Measurements from ENCODE around the gene CGB7. TPM values are rescaled to one million over a fixed set of nuclear protein-coding genes. Genes with fewer than 3 reads are reported as not detected.

Gene CGB7
- total RNA-seq, 4 donors from 2014 or later, result not detected

DNA sequence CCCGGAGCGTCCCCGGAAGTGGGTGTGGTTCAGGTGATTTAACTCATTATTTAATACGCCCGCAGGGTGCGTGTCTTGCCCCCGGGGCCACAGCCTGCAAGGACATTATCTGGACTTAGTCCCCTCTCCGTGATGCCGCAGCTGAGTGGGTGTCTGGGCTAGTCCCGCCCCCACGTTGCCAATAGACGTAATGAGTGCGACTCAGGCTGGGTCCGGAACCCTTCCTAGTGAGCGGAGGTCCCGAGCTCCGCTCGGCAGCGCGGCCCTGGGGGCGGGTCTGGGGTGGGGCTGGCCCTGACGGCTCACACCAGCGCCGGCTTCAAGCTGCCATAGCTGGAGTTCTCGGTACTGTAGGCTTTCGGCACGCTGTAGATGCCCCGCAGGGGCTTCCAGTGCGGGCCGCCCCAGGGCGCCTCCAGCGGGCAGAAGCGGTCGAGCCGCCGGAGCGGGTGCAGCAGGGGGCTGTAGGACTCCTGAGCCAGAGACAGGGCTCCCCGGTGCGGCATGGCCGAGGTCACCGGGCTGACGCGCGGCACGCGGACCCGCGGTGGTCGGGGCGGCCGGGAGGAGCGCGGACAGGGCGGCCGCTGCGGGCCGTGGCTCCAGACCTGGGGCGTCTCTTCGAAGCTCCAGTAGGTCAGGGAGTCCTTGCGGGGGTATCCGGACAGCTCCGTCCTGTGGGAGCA lies 39.7 kb downstream of the CGB7 start:
- Histone ChIP-seq H3K27ac (peak overlapping the region in 1 of 4 donors; percentile 27), H3K36me3 (peaks cover 0 to 36% of the 10 kb centered on the region in 2 donors), H3K4me3 (peak overlapping the region; percentile 25 to 53), H3K4me1 (peaks cover 0 to 27% (median 7%) of the 10 kb centered on the region in 3 donors), H3K27me3 (peaks cover 54% of the 10 kb centered on the region), H3K9me3 (no peaks in the 10 kb centered on the region)
- ATAC-seq, result peak; percentile 70
- WGBS, 2 donors (ENCODE audit: low coverage in 1 of 2), result 0% methylated on average over 2 of the region's 62 CpGs; no CpG with 5 or more reads in 1 of the 2 donors
- TF ChIP-seq, protein P1, sequence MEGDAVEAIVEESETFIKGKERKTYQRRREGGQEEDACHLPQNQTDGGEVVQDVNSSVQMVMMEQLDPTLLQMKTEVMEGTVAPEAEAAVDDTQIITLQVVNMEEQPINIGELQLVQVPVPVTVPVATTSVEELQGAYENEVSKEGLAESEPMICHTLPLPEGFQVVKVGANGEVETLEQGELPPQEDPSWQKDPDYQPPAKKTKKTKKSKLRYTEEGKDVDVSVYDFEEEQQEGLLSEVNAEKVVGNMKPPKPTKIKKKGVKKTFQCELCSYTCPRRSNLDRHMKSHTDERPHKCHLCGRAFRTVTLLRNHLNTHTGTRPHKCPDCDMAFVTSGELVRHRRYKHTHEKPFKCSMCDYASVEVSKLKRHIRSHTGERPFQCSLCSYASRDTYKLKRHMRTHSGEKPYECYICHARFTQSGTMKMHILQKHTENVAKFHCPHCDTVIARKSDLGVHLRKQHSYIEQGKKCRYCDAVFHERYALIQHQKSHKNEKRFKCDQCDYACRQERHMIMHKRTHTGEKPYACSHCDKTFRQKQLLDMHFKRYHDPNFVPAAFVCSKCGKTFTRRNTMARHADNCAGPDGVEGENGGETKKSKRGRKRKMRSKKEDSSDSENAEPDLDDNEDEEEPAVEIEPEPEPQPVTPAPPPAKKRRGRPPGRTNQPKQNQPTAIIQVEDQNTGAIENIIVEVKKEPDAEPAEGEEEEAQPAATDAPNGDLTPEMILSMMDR (IDR thresholded peaks at IDR 0.05), result peak in 3 of 4 experiments; percentile 31 to 57 (median 57)
- no peak for TF ChIP-seq EP300 (IDR thresholded peaks at IDR 0.05)

- TF ChIP-seq, protein P1 (IDR thresholded peaks at IDR 0.05), result no peak
- TF ChIP-seq POLR2AphosphoS5 (IDR thresholded peaks at IDR 0.05) (no peak), POLR2A (IDR thresholded peaks at IDR 0.05) (no peak), EP300 (IDR thresholded peaks at IDR 0.05) (no peak)
- Histone ChIP-seq H3K27me3 (peaks cover 49% of the 10 kb centered on the region), H3K27ac (peak within 1 kb of the TSS in 1 of 4 donors; percentile 27), H3K36me3 (peaks cover 0 to 42% of the 10 kb centered on the region in 2 donors), H3K4me3 (peak within 1 kb of the TSS; percentile 25 to 53), H3K9me3 (no peaks in the 10 kb centered on the region), H3K4me1 (peaks cover 0 to 27% (median 7%) of the 10 kb centered on the region in 3 donors)
- 39% methylated on average over 3 of the region's 17 CpGs; no CpG with 5 or more reads in 1 of the 2 donors for WGBS, 2 donors (ENCODE audit: low coverage in 1 of 2)
- no peak for ATAC-seq
These were observed 40.4 kb downstream of the CGB7 start, which contains the start of gene LHB for GRCh38 chr19:49017041-49017665. TSS of gene LHB (minus strand) at chr19:49017091. CDS start at chr19:49017081, 10 bp downstream.

- TF ChIP-seq POLR2A (IDR thresholded peaks at IDR 0.05) (no peak), POLR2AphosphoS5 (IDR thresholded peaks at IDR 0.05) (no peak), EP300 (IDR thresholded peaks at IDR 0.05) (no peak)
- TF ChIP-seq, protein P1 (IDR thresholded peaks at IDR 0.05), result no peak
- Histone ChIP-seq H3K27me3 (peaks cover 46% of the 10 kb centered on the region), H3K27ac (no peak overlapping the region), H3K4me1 (peaks cover 0 to 27% (median 7%) of the 10 kb centered on the region in 3 donors), H3K9me3 (no peaks in the 10 kb centered on the region), H3K36me3 (peaks cover 0 to 51% of the 10 kb centered on the region in 2 donors), H3K4me3 (no peak overlapping the region)
- no peak for ATAC-seq
- WGBS, 2 donors (ENCODE audit: low coverage in 1 of 2), result 100% methylated on average over 1 of the region's 29 CpGs; no CpG with 5 or more reads in 1 of the 2 donors
These were observed 41.3 kb downstream of the CGB7 start for GRCh38 chr19:49016067-49016839.

DNA sequence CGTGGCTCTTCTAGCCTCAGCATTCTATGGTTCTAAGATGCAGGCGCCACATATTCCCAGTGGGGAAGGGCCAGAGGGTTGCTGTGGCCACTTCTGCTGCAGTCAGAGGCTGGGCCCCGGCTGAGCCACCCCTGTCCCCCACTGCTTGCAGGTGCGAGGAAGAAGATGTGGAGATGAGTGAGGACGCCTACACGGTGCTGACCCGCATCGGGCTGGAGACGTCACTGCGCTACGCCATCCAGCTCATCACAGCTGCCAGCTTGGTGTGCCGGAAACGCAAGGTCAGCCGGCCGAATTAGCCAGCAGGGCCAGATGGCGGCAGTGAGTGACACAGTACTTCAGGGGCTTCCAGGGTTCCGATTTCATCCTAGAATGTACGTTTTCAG lies 42.7 kb downstream of the CGB7 start:
- Histone ChIP-seq H3K9me3 (no peaks in the 10 kb centered on the region), H3K36me3 (peaks cover 0 to 65% of the 10 kb centered on the region in 2 donors), H3K27me3 (peaks cover 32% of the 10 kb centered on the region), H3K4me3 (no peak overlapping the region), H3K4me1 (peaks cover 0 to 27% (median 7%) of the 10 kb centered on the region in 3 donors), H3K27ac (no peak overlapping the region)
- TF ChIP-seq EP300 (IDR thresholded peaks at IDR 0.05) (no peak), POLR2AphosphoS5 (IDR thresholded peaks at IDR 0.05) (no peak), POLR2A (IDR thresholded peaks at IDR 0.05) (no peak)
- TF ChIP-seq, protein P1 (IDR thresholded peaks at IDR 0.05), result no peak
- no peak for ATAC-seq
- WGBS, 2 donors (ENCODE audit: low coverage in 1 of 2), result 82 to 96% methylated on average over 4 to 5 of the region's 18 CpGs

Measured in gastroesophageal sphincter (tissue), 4 donors.